GM19372 (cell line): ENCODE results near the gene CIT.
"Not testable (repeated sequence)": the region's sequence is repeated elsewhere in the genome, so short reads cannot be mapped to it uniquely, and the experiment has no call there.

Experiments used
- ATAC-seq: cut with Tn5 transposase; IDR thresholded peaks from one replicate; pipeline ENCODE4 v1.9.1; 2021; ENCODE audit warnings: mild to moderate bottlenecking, low read depth, moderate library complexity; ENCODE audit not compliant: unreplicated experiment

Gene CIT, protein sequence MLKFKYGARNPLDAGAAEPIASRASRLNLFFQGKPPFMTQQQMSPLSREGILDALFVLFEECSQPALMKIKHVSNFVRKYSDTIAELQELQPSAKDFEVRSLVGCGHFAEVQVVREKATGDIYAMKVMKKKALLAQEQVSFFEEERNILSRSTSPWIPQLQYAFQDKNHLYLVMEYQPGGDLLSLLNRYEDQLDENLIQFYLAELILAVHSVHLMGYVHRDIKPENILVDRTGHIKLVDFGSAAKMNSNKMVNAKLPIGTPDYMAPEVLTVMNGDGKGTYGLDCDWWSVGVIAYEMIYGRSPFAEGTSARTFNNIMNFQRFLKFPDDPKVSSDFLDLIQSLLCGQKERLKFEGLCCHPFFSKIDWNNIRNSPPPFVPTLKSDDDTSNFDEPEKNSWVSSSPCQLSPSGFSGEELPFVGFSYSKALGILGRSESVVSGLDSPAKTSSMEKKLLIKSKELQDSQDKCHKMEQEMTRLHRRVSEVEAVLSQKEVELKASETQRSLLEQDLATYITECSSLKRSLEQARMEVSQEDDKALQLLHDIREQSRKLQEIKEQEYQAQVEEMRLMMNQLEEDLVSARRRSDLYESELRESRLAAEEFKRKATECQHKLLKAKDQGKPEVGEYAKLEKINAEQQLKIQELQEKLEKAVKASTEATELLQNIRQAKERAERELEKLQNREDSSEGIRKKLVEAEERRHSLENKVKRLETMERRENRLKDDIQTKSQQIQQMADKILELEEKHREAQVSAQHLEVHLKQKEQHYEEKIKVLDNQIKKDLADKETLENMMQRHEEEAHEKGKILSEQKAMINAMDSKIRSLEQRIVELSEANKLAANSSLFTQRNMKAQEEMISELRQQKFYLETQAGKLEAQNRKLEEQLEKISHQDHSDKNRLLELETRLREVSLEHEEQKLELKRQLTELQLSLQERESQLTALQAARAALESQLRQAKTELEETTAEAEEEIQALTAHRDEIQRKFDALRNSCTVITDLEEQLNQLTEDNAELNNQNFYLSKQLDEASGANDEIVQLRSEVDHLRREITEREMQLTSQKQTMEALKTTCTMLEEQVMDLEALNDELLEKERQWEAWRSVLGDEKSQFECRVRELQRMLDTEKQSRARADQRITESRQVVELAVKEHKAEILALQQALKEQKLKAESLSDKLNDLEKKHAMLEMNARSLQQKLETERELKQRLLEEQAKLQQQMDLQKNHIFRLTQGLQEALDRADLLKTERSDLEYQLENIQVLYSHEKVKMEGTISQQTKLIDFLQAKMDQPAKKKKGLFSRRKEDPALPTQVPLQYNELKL (N-terminal part only)

DNA sequence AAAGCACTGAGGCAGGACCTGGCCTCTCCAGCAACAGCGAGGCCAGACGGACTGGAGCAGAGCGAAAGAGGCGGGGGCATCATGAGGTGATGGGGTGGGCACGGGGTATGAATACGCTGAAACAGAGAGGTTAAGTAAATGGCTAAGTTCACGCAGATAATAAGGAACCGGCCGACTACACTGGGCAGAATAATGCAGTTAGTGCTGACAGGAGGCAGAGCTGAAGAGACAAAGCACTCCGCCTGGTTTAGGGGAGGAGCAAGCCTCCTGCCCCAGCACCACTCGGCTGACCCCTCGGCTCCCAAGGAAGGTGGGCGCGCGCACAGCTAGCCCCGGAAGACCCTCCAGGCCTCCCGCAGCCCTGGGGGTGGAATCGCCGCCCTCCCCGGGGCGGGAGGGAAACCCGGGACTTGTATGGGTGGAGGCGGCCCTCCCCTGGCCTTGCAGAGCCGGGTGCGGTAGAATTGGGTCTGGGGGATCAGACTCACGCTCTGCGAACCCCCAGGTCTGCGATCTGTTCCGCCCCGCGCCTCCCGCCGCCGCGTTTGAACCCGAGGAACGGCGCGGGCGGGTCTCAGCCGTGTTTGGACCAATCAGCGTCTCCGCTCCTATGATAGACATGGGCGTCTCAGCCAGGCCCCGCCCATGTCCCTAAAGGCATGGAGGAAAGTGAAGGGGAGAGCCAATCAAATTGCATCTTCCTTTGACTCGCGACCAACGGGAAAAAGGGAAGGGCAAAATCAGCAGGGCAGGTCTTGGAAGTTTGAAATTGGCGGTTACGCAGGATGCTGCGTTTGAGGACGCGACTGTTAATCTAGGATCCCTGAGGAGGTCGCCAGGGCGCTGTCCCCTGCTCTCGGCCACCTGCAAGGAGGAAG, at the start of gene CIT:
Gene CIT (minus strand): TSS at position 560 of the 878 bp plus-strand sequence. CDS start 1,152 bp downstream, outside the sequence.
- ATAC-seq, result peak; percentile 100

DNA sequence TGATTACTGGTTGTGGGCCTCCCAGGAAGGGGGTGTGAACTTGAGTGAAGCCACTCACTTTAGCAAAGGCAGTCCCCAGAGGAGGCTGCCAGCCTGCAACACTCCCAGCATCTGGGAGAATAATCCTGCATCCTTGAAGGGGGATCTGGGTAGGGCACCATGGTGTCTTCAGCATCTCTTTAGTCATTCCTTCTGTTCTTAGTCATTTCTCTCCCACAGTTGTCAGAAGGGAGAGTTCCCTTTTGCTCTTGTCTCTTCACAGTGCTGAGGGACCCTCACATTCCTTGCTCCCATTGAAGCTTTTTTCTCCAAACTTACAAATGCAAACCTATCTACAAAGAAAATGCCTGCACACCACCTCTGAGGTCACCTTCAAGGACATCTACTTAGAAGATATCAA, 48.1 kb upstream of the CIT start:
- ATAC-seq, result no peak

DNA sequence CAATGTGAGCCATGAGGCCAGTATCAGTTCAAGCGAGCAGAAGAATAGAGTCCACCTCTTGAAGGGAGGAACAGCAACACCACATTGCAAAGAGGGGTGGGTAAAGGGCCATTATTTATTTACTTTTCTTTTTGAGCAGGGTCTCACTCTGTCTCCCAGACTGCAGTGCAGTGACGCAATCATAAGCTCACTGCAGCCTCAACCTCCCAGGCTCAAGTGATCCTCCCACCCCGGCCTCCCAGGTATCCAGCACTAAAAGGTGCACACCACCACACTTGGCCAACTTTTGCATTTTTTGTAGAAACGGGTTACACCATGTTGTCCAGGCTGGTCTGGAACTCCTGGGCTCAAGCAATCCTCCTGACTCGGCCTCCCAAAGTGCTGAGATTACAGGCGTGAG, 42.9 kb upstream of the CIT start:
- ATAC-seq, result no peak

DNA sequence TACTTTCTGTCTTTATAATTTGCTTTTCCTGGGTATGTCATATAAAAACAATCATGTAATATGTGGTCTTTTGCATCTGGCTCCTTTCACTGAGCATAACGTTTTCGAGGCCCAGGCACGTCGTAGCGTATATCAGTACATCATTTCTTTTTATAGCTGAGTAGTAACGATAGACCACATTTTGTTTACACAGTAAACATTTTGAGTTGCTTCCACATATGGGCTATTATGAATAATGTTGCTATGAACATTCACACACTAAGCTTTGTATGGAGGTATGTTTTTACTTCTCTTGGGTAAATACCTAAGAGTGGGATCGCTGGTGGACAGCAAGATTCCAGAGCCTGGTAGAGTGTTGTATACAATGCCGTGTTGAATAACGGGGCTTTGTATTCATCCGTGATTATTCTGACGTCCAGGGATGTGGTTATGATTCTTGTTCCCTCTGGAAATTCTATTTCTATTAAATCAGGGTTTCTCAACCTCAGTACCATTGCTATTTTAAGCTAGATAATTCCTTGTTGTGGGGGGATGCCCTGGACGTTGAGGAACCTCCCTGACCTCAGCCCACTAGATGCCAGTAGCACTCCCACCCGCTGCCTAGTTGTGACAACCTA, 38.9 kb upstream of the CIT start:
- no peak for ATAC-seq

DNA sequence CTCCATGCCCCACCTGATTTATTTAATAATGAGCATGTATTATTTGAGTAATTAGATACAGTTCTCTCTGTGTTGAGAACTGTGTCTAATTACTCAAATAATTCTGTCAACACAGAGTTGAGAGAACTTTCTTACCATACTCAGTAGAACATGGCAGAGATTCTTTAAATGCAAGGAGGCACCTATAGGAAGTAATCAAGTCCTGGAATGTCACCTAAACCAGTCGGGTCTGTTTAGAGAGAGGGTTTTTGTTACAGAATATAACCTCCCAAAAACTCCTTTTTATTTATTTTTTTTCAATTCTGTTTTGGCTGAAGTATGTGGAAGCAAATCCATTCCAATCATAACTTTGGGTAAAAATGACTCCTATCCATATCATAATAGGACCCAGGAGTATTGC, 37.5 kb upstream of the CIT start:
- ATAC-seq, result no peak

DNA sequence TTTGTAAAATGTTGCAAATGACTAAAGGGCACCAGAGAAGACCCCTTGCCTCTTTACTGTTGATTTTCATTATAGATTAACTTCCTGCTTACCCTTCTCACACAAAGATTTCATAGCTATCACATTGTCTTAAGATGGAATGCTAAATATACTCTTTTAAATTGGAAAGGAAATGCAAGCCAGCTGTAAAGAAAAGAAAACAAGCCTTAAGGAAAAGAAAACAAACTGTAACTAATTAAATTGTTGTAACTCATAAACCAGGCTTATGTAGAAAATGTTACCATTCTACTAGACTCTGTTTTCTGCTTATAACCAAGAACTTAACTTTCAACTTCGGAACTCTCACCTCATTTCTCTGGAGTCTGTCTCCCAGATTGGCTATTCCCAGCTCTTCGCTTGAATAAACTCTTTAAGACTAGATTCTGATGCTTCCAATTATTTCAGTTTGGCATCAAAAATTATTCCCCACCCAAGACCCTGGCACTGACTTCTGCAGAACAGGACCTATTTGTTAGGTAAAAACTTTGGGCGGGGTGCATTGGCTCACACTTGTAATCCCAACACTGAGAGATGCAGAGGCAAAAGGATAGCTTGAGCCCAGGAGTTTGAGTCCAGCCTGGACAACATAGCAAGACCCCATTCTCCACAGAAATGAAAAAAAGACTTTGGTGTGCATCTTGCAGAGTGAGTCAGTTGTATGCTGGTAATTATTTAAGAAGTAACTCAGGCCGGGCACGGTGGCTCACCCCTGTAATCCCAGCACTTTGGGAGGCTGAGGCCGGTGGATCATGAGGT, 36.6 kb upstream of the CIT start:
- ATAC-seq, result no peak

DNA sequence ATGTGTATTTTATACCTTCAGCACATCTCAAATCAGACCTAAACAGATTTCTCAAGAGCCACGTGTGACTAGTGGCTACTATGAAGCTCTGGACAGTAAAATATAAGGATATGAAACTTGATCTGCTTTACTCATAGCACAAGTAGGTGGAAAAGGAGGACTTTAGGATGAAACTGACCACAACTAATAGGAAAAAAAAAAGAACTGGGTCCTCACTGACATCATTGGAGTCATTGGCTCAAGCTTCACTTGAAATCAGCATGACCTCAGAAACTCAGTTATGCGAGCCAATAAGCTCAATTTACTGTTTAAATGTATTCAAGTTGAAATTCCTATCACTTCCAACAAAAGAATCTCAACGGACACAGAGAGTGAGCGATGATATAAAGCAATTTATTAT, 34.1 kb upstream of the CIT start:
- ATAC-seq, result no peak

DNA sequence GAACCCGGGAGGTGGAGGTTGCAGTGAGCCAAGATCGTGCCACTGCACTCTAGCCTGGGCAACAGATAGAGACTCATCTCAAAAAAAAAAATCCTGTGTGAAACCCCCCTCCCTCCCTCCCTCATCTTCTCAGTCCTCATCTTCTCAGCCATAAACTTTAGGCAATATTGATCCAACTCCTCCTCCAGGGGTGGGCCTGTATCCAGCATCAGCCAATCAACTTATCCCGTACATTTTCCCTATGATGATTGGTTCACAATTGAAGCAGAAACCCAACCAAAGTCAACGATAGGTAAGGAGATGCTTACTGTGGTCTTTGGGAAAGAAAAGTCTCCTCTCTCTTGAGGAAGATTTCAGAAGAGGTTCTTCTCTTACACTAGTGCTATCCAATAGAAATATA, 33.5 kb upstream of the CIT start:
- ATAC-seq, result no peak

DNA sequence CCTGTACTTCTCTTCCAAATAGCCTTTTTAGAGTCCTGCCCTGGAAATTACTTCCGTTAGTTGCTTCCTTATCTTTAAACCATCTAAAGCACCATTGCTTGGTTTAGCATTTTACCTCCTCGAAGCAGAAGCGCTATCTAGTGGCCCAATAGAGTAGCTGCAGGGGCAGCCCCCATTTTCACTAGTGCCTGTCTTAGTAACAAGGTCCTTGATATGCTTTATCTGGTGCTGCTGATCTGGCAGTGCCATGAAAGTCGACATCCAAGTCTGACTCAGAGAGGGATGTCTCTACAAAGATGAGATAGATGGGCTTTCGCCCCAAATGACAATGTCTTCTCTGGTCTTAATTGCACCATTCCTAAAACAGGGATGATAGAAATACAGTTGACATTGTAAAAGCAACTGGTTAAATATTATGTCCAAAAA, 25.0 kb upstream of the CIT start:
- ATAC-seq, result peak; percentile 86

DNA sequence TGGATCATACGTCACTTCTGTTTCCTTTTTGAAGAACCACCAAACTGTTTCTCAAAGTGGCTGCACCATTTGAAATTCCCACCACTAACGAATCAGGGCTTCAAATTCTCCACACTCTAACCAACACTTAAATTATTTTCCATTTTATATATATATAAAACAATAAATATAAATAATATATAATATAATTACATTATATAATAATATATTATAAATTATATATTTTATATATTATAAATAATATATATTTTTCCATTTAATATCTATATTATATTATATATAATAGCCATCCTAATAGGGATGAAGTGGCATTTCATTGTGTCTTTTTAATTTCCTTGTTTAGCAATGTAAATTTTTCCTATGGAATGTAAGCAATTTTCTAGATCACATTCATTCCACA, 24.6 kb upstream of the CIT start:
- no peak for ATAC-seq

DNA sequence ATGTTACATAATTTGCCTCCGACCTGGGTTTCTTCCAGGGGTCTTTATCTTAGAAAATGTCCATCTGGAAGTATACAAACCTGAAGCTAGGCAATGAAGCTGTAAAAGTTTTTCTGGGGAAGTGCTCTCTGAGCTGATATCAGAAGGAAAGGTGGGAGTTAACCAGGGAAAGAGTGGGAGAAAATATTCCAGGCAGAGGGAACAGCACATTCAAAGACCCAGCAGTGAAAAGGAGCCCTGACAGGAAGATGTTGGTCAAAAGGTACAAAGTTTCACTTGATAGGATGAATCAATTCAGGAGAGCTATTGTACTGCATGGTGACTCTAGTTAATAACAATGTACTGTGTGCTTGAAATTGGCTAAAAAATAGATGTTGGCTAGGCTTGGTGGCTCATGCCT, 17.8 kb upstream of the CIT start:
- ATAC-seq, result no peak

DNA sequence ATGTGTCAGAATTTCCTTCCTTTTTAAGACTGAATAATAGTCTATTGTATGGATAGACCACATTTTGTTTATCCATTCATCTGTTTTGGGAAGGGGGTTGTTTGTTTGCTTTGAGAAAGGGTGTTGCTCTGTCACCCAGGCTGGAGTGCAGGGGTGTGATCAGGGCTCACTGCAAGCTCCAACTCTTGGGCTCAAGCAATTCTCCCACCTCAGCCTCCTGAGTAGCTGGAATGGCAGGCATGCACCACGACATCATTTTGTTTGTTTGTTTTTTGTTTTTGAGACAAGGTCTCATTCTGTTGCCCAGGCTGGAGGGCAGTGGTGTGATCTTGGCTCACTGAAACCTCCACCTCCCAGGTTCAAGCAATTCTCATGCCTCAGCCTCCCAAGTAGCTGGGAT, 15.5 kb upstream of the CIT start:
- not testable (repeated sequence) for ATAC-seq

DNA sequence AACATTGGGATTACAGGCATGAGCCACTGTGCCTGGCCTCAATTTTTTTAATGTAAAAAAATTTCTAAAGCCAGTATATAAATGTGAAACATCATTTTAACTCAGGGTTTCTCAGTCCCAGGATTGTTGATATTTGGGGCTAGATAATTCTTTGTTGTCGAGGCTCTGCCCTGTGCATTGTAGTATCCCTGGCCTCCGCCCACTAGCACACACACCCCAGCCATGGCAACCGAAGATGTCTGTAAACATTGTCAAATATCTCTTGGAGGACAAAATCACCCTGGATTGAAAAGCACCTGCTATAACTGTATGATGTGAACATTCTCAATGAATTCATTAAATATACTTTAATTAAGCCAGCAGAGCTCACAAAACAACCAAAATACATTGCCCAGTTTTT, 8.4 kb upstream of the CIT start:
- no peak for ATAC-seq

DNA sequence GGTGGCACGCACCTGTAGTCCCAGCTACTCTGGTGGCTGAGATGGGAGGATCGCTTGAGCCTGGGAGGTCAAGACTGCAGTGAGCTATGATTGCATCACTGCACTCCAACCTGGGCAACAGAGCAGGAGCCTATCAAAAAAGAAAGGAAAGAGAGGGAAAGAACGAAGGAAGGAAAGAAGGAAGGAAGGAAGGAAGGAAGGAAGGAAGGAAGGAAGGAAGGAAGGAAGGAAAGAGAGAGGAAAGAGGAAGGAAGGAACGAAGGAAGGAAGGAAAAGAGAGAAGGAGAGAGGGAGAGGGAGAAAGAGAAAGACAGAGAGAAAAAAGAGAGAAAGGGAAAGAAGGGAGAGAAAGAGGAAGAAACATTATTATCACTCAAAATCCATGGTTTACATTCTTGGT, 6.7 kb upstream of the CIT start:
- ATAC-seq, result not testable (repeated sequence)

DNA sequence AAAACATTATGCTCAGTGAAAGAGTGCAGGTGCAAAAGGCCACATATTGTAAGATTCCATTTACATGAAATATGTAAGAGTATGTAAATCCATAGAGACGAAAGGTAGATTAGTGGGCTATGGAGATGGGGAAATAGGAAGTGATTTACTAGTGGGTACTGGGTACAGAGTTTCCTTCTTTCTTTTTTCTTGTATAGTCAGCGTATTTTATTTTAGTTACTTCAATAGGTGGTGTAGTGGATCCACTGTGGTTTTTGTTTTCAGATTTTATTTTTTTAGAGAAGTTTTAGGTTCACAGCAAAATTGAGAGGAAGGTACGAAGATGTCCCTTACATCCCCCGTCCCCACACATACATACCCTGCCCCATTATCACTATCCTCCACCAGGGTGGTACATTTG, 6.1 kb upstream of the CIT start:
- ATAC-seq, result no peak

DNA sequence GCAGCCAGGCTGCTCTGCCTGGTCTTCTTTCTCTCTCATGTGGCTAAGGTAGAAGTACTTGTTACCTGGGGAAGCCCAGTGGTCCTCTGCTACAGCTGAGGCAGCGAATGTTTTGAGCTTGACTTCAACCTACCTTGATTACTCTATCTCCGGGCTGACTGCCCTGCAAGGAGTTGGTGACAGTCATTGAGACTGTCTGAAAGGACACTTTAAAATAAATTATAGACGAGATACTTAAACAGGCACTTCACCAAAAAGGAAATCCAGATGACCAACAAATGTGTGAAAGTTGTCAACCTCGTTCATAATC, 474 bp upstream of the CIT start:
- no peak for ATAC-seq

DNA sequence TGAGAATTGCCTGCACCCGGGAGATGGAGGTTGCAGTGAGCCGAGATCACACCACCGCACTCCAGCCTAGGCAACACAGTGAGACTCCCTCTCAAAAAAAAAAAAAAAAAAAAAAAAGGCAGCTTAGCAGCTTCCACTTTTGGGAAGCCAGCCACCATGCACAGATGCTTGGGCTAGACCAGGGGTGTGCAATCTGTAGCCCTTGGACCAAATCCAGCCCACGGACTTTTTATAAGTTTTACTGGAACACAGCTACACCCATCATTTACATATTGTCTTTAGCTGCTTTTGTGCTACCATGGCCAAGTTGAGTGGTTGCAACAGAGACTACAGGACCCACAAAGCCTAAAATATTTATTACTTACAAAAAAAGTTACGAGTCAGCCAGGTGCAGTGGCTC, 6.7 kb downstream of the CIT start:
- no peak for ATAC-seq

DNA sequence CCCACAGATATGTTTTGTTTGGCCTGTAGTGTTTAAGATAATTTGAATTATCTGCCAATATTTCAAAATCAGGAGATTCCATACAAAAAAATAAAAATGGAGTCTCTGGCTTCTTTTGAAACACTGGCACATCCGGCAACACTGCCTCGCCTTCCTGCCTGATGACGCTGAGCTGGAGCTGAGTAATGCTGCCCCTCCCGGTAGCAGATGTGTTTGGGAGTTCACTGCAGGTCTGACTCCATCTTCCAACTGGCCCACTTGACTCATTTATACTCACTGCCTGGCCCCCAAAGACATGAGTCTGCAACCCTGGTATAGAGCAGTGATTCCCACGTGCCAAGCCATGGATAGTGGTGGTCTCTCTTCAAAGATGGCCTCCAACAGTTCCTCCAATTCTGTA, 7.4 kb downstream of the CIT start:
- ATAC-seq, result no peak

DNA sequence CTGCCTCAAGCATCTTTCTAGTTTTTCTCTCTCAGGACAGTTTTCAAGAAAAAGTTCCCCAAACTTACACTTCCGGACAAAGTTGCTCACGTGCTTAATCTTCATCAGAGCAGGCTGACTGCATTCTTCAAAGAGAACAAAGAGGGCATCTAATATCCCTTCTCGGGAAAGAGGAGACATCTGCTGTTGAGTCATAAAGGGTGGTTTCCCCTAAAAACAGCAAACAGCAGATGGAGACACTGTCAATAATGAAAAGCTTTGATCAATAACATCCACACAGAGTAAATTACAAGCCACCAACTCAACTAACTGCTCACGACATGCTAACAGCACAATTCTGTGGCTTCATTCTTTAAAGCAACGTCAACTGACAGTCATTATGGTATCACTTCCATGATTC, 8.1 kb downstream of the CIT start:
- ATAC-seq, result no peak
